Gastrocnemius medialis (tissue), 4 donors: ENCODE measurements around the gene DOC2A.

Source experiments
- POLR2A ChIP-seq, 2 donors: fragments of 450-650 bp; IDR thresholded peaks; one replicate each; pipeline ENCODE4 v1.6.1; 2017; ENCODE audit warnings: antibody characterized with exemption in 2 of 2, mild to moderate bottlenecking in 2 of 2, moderate library complexity in 2 of 2
- TF ChIP-seq, protein P1 (sequence below), 5 experiments: fragments of 450-650 bp in 3 of 5; fragments of 200-600 bp in 2 of 5; sonication (generic) in 2 of 5; IDR thresholded peaks in 4 of 5; conservative IDR thresholded peaks in 1 of 5; 1 replicate in 4 of 5; 2 replicates in 1 of 5; pipeline ENCODE4 v1.5.1; 2016 to 2019; ENCODE audit warnings: antibody characterized with exemption in 5 of 5, mild to moderate bottlenecking in 3 of 5, moderate library complexity in 3 of 5

DNA sequence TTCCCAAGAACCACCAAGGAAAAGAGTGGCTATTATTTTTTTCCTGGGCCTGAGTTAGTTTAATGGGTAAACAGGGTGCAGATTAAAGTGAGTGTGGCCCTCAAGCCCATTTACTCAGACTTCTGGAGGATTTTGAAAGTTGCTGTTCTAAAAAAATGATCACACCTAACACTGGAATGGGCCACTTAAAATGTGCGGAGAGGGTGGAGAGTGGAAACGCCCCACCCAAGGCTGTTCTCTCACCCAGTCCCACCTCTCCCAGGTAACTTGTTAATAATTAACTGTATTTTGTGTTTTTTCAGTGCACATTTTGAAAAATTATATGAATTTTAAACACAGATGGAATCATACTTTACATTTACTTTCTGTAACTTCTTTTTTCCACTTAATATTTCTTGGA is 20.8 kb downstream of the DOC2A start:
- TF ChIP-seq, protein P1, sequence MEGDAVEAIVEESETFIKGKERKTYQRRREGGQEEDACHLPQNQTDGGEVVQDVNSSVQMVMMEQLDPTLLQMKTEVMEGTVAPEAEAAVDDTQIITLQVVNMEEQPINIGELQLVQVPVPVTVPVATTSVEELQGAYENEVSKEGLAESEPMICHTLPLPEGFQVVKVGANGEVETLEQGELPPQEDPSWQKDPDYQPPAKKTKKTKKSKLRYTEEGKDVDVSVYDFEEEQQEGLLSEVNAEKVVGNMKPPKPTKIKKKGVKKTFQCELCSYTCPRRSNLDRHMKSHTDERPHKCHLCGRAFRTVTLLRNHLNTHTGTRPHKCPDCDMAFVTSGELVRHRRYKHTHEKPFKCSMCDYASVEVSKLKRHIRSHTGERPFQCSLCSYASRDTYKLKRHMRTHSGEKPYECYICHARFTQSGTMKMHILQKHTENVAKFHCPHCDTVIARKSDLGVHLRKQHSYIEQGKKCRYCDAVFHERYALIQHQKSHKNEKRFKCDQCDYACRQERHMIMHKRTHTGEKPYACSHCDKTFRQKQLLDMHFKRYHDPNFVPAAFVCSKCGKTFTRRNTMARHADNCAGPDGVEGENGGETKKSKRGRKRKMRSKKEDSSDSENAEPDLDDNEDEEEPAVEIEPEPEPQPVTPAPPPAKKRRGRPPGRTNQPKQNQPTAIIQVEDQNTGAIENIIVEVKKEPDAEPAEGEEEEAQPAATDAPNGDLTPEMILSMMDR (IDR thresholded peaks at IDR 0.05 in 4 of 5, conservative IDR thresholded peaks at IDR 0.05 in 1 of 5) = no peak
- no peak for TF ChIP-seq POLR2A (IDR thresholded peaks at IDR 0.05)
